ENCODE measurements around the gene VSTM2L. TPM values are rescaled to one million over a fixed set of nuclear protein-coding genes. Genes with fewer than 3 reads are reported as not detected.

Gene VSTM2L
- total and polyA plus RNA-seq, 2 of the 13 experiments (the other 11 are each of a cell fraction or from before 2014, with no cell fraction given) = not detected

DNA sequence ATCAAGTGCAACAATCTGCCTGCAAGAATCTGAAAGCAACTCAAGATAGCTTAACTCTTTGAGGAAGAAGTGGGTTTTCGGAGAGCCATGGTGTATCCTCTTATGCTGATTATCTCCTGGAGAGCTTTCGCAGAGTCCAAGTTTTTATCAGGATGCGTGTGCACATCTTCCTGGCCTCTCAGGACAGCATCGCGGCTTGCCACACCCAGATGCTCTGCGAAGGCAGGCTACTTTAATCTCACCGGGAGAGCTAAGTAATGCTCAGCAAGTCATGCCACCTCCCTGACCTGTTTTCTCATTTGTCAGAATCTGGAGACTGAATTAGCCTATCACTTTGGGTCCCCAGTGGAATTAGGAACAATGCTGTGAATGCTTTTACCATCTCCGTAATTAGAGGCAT lies 77.5 kb downstream of the VSTM2L start:
- FAIRE-seq = no peak
- intact Hi-C loops (cut with micrococcal nuclease; ENCODE audit: unreplicated experiment) = no loop called here
- ATAC-seq = no peak
- in situ Hi-C loops (cut with HindIII; ENCODE audit: extremely low pct_ligation_motif_present, low pct_unique_long_range_greater_than_20kb) = no loop called here
- ChIA-PET CTCF (ENCODE audit: low intra/inter-chr PET ratio, low total read pairs) (no interaction called here), POLR2A (no interaction called here)
- H3K27me3 ChIP-seq (ENCODE audit: control insufficient read depth in 1 of 2, insufficient read depth in 2 of 2, low read length in 2 of 2) = no peaks in the 10 kb centered on the region
- no peak overlapping the region for H3K9ac ChIP-seq (ENCODE audit: insufficient read depth, low read depth, low read length)
- H3K4me3 ChIP-seq (replicated peaks in 1 of 3; ENCODE audit: insufficient read depth in 1 of 3, low read depth in 2 of 3, low read length in 3 of 3) = no peak overlapping the region
- H3K36me3 ChIP-seq (replicated peaks in 1 of 2; ENCODE audit: control insufficient read depth in 1 of 2, insufficient read depth in 2 of 2, low read length in 2 of 2) = peaks cover 9 to 14% of the 10 kb centered on the region in 2 experiments
- no peak overlapping the region for H2AFZ ChIP-seq (ENCODE audit: low read length)
- DNase-seq (ENCODE audit: low spot score) = no peak
- TF ChIP-seq KAT7 (CRISPR knock-in tag; IDR thresholded peaks at IDR 0.05; ENCODE audit: borderline replicate concordance) = no peak
- no peak for TF ChIP-seq ATRX (CRISPR knock-in tag; IDR thresholded peaks at IDR 0.05; ENCODE audit: borderline replicate concordance)
- TF ChIP-seq ZNF24 (IDR thresholded peaks at IDR 0.05) = no peak
- TF ChIP-seq DR1 (CRISPR knock-in tag; IDR thresholded peaks at IDR 0.05) = no peak
- no peak for TF ChIP-seq EHMT2 (IDR thresholded peaks at IDR 0.05; ENCODE audit: borderline replicate concordance, low read depth, low read length)
- no peak for TF ChIP-seq ASH2L (IDR thresholded peaks at IDR 0.05; ENCODE audit: insufficient read length, low read depth, low read length)
- TF ChIP-seq ZSCAN31 (CRISPR knock-in tag; IDR thresholded peaks at IDR 0.05; ENCODE audit: low read depth) = no peak
- TF ChIP-seq MAFG (CRISPR knock-in tag; IDR thresholded peaks at IDR 0.05) = no peak
- no peak for TF ChIP-seq MTF1 (CRISPR knock-in tag; IDR thresholded peaks at IDR 0.05)
- TF ChIP-seq IRF2 (CRISPR knock-in tag; IDR thresholded peaks at IDR 0.05) = no peak
- no peak for TF ChIP-seq KAT2B (IDR thresholded peaks at IDR 0.05; ENCODE audit: borderline replicate concordance, low read depth, low read length)
- TF ChIP-seq NFE2 (CRISPR knock-in tag; IDR thresholded peaks at IDR 0.05) = no peak
- no peaks in the 10 kb centered on the region for H3K79me2 ChIP-seq (ENCODE audit: insufficient read depth, low read length)
- no peak overlapping the region for H3K4me2 ChIP-seq (ENCODE audit: low read depth, low read length)
- H4K20me1 ChIP-seq (ENCODE audit: insufficient read depth, low read length) = no peaks in the 10 kb centered on the region
- H3K27ac ChIP-seq (ENCODE audit: extremely low read length, insufficient read depth, low read length) = no peak overlapping the region
- H3K4me1 ChIP-seq (ENCODE audit: insufficient read depth, low read length) = peaks cover 26% of the 10 kb centered on the region
- 91% methylated on average over 8 of the region's 8 CpGs for WGBS (ENCODE audit: low lambda C conversion rate)
- H3K9me3 ChIP-seq (ENCODE audit: low read length) = no peaks in the 10 kb centered on the region
- no TSS peak for BruUV-seq (replicated peaks)

Data from HepG2 (cell line).